Measurements from ENCODE around the gene CCDC138.

CCDC138 gene

DNA sequence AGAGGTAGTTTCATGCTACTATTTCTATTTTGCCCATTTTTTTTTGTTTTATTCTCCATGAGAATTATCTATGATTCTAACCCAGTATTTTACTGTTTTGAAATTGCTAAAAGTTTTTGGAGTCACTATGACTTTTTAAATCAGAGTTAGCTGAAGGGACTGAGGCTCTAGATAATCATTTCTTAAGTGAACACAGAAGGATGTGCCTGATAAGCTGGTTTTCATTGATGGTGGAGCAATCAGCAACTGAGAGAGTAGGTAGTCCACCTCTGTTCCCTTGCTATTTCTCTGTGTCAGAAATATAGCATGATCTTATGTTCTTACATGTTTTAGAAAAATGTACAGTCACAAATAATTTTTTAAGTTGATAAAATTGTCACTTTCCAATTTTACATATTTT, 59.4 kb downstream of the CCDC138 start:
- FAIRE-seq (no peak), DNase-seq (ENCODE audit: insufficient read length, low spot score) (no peak)
- TF ChIP-seq POLR2A (IDR thresholded peaks at IDR 0.05; ENCODE audit: low read depth, low read length), result no peak

DNA sequence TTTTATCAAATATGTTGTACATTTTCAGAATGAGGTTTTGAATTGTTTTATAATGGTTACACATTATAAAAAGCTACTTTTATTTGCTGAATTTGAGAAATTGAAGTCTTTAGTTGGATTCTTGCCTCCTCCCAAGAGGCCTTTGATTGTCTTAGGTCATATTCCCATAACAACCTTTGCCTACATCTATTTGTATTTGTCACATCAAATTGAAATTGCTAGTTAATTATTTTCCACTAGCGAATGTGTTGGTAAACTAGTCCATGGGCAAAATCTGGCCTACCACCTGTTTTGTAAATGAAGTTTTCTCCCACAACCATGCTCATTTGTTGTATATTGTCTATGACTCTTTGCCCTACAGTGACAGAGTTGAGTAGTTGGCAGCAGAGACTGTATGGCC, 60.4 kb downstream of the CCDC138 start:
- no peak for DNase-seq (ENCODE audit: insufficient read length, low spot score)

DNA sequence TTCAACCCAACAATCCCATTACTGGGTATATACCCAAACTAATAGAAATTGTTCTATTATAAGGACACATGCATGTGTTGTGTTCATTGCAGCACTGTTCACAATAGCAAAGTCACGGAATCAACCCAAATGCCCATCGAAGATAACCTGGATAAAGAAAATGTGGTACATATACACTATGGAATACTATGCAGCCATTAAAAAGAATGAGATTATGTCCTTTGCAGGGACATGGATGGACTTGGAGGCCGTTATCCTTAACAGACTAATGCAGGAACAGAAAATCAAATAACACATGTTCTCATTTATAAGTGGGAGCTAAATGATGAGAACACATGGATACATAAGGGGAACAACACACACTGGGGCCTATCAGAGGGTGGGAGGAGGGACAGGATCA, 65.8 kb downstream of the CCDC138 start:
- no peak for TF ChIP-seq POLR2A (IDR thresholded peaks at IDR 0.05; ENCODE audit: low read depth, low read length)
- FAIRE-seq (no peak), DNase-seq (ENCODE audit: insufficient read length, low spot score) (no peak)

More for the DNA sequence above, 60.4 kb downstream of the CCDC138 start:
- FAIRE-seq, result no peak
- TF ChIP-seq POLR2A (IDR thresholded peaks at IDR 0.05; ENCODE audit: low read depth, low read length), result no peak

DNA sequence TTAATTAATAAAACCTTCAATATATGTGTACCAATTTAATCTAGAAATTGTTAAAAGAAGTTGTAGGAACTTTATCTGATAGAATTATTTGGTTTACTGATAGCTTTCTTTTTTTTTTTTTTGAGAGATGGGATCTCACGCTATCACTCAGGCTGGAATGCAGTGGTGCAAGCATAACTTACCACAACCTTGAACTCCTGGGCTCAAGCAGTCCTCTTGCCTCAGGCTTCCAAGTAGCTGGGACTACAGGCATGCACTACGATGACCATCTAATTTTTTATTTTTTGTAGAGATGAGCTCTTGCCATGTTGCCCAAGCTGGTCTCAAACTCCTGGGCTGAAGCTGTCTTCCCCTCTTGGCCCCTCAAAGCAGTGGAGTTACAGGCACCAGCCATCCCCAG, 66.8 kb downstream of the CCDC138 start:
- DNase-seq (ENCODE audit: insufficient read length, low spot score) (no peak), FAIRE-seq (no peak)
- no peak for TF ChIP-seq POLR2A (IDR thresholded peaks at IDR 0.05; ENCODE audit: low read depth, low read length)

DNA sequence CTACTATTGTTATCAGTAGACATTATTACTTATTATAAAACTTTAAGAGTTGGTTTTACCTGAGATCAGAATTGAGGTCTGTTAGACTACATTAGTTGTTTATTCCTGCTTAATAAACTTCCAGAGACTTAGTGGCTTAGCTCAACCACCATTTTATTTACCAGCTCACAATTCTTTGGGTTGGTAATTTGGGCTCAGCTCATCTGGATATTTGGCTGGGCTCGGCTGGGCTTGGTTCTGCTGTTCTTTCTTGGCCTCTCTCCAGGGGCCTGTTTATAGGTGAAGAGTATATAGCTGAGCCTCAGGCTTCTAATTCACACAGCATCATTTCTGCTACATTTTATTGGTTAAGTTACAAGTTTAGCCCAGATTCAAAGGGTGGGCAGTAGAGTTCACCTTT, 67.9 kb downstream of the CCDC138 start:
- DNase-seq (ENCODE audit: insufficient read length, low spot score), result no peak
- no peak for TF ChIP-seq POLR2A (IDR thresholded peaks at IDR 0.05; ENCODE audit: low read depth, low read length)
- no peak for FAIRE-seq

DNA sequence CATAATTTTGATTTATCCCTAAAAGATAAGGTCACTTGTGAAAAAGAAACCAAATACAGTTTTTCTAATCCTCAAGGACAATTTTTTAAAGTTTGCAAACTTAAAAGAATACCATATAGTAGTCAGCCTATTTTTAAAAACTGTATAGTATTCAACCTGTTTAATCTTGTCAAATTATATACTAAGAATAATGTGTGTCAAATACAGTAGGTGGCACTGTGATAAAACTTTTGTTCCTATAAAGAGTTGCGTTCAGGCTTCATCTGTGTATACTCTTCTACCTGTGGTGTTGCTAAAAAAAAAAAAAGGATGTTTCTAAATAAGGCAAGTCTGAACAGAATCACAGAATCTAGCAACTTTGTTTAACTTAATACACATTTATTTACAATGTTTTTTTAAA, 68.6 kb downstream of the CCDC138 start:
- DNase-seq (ENCODE audit: insufficient read length, low spot score) (no peak), FAIRE-seq (no peak)
- TF ChIP-seq POLR2A (IDR thresholded peaks at IDR 0.05; ENCODE audit: low read depth, low read length), result no peak

DNA sequence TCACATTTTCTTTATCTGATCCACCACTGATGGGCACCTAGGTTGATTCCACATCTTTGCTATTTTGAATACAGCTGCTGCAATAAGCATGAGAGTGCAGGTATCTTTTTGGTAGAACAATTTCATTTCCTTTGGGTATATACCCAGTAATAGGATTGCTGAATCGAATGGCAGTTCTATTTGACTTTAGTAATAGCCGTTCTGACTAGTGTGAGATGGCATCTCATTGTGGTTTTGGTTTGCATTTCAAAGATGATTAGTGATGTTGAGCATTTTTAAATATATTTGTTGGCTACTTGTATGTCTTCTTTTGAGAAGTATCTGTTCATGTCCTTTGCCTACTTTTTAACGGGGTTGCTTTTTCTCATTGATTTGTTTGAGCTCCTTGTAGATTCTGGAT, 72.3 kb downstream of the CCDC138 start:
- TF ChIP-seq POLR2A (IDR thresholded peaks at IDR 0.05; ENCODE audit: low read depth, low read length), result no peak
- FAIRE-seq (no peak), DNase-seq (ENCODE audit: insufficient read length, low spot score) (no peak)

DNA sequence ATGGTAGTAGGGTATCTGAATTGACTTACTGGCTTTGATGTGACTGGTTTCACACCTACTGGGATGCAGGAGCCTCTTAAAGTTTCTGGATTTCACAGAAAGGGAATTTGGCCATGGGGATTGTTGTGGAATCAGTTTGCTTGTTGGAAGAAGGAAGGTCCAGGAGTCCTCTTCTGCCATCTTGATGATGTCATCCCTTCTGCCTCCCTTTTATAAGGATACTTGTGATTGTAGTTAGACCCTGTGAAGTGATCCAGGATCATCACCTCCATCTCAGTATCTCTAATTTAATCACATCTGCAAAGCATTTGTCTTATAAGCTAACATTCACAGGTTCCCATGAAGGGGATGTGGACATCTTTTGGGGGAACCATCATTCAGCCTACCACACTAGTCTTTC, 79.5 kb downstream of the CCDC138 start:
- FAIRE-seq, result no peak
- DNase-seq (ENCODE audit: insufficient read length, low spot score), result no peak
- no peak for TF ChIP-seq POLR2A (IDR thresholded peaks at IDR 0.05; ENCODE audit: low read depth, low read length)

DNA sequence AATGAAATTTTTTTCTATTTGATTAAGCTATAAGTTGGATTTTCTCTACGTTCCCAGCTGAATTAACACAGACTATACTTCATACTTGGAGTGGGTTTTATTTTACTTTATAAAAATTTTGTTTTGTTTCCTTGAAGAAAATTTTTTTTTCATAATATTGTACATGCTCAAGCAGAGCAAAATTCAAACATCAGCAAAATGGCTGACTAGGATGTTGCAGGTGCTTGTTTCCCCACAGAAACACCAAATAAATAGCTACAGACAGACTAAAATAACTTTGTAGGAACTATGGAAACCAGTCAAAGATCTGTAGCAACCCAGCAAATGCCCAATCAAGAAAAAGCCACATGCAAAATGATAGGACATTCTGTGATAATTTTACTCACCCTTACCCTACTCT, 82.3 kb downstream of the CCDC138 start:
- no peak for TF ChIP-seq POLR2A (IDR thresholded peaks at IDR 0.05; ENCODE audit: low read depth, low read length)
- DNase-seq (ENCODE audit: insufficient read length, low spot score) (no peak), FAIRE-seq (no peak)

DNA sequence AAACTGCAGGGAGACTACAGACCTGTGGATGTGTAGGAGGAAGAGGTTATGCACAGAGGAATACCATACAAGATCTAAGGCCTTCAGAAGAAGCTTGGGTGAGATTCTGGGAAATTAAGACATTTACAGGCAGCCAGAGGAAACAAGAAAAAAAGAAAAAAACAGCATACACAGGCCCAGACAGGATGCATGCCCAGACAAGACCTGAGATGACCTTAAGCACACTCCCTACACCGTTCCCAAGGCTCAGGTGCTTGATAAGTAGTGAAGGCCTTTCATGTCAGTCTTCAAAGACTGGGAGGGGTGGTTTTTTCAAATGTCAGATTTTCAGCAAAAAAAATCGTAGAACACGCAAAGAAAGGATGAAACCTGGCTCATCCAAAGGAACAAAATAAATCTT, 83.0 kb downstream of the CCDC138 start:
- DNase-seq (ENCODE audit: insufficient read length, low spot score) (no peak), FAIRE-seq (no peak)
- no peak for TF ChIP-seq POLR2A (IDR thresholded peaks at IDR 0.05; ENCODE audit: low read depth, low read length)

DNA sequence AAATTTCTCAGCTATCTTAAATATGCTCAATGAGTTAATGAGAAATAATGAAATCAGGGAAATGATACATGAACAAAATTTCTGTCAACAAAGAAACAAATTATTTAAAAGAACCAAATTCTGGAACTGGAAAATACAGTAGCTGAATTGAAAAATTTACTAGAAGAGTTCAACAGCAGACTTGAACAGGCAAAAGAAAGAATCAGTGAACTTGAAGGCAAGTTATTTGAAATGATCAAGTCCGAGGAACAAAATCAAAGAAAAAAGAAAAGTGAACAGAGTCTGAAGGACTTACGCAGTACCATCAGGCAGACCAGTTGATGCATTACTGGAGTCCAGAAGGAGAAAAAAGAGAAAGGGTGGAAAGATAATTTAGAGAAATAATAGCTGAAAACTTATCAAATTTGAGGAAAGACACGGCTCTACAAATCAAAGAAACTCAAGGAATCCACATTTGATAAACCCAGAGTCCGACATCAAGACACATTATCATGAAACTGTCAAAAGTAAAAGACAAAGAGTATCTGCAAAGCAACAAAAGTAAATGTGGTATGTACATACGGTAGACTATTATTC, 83.6 kb downstream of the CCDC138 start:
- DNase-seq (ENCODE audit: insufficient read length, low spot score) (no peak), FAIRE-seq (no peak)
- TF ChIP-seq POLR2A (IDR thresholded peaks at IDR 0.05; ENCODE audit: low read depth, low read length), result no peak

DNA sequence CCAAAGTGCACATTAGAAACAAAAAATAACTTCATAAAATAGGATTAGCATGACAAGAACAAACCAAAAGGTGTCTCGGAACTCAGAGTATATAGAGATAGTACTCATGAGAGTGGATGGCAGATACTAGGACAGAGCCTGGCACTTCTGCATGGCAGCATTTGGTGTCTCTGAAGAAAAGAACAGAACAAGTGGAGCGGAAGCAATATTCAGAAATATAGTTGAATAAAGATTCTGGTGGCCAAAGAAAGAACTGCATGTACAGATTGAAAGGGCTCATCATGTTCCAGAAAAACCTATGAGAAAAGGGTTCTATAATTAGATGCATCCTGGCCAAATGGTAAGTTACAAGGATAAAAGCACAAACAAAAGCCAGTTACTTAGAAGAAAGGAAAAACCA, 90.9 kb downstream of the CCDC138 start:
- DNase-seq (ENCODE audit: insufficient read length, low spot score) (no peak), FAIRE-seq (no peak)
- no peak for TF ChIP-seq POLR2A (IDR thresholded peaks at IDR 0.05; ENCODE audit: low read depth, low read length)

DNA sequence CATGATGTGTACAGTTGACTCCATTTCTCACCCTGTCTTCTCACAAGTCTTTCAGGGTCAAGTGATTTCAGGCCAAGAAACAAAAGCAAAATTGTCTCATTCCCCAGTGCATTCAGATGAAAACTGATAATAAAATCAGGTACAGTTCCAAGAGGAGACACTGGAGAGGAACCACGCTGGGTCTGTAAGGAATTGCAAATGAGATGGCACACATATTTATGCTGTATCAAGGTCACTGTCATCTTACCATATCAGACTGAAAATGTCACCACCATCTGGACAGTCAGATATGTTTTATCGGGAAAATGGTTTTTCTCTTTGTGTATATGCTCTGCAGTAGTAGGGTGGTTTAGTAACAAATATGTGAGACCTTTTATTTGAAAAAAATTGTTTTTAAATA, 91.7 kb downstream of the CCDC138 start:
- DNase-seq (ENCODE audit: insufficient read length, low spot score), result no peak
- no peak for FAIRE-seq
- no peak for TF ChIP-seq POLR2A (IDR thresholded peaks at IDR 0.05; ENCODE audit: low read depth, low read length)

DNA sequence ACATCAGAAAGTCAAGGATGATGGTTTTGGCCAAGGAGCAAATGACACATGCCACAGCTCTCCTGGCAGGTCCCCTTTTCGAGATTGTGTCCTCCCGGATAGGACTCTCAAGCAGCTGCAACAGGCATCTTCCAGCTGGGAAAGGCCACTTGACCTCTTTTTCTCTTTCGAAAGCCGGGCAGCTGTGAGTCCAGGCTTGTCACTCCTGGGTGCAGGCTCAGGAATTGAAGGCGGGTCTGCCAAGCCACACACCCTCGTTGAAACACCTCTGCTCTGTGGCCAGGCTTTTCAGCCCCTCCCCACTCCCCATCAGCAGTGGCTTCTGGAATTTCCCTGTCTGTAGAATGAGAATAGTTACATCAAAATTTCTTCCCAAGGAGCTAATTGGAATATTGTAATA, 98.0 kb downstream of the CCDC138 start:
- TF ChIP-seq POLR2A (IDR thresholded peaks at IDR 0.05; ENCODE audit: low read depth, low read length), result no peak
- no peak for FAIRE-seq
- DNase-seq (ENCODE audit: insufficient read length, low spot score), result no peak

DNA sequence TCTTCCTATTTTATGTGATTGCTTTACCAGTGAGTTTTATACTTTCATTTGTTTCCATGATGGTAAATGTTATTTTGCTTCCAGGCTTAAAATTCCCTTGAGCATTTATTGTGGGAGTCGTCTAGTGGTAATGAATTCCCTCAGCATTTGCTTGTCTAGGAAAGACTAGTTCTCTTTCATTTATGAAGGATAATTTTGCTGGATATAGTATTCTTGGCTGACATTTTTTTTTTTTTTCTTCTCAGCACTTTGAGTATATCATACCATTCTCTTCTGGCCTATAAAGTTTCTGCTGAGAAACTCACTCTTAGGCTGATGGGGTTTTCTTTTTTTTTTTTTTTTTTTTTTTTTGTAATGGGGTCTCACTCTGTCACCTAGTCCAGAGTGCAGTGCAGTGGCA, 103.3 kb downstream of the CCDC138 start:
- FAIRE-seq, result no peak
- TF ChIP-seq POLR2A (IDR thresholded peaks at IDR 0.05; ENCODE audit: low read depth, low read length), result no peak
- DNase-seq (ENCODE audit: insufficient read length, low spot score), result no peak

DNA sequence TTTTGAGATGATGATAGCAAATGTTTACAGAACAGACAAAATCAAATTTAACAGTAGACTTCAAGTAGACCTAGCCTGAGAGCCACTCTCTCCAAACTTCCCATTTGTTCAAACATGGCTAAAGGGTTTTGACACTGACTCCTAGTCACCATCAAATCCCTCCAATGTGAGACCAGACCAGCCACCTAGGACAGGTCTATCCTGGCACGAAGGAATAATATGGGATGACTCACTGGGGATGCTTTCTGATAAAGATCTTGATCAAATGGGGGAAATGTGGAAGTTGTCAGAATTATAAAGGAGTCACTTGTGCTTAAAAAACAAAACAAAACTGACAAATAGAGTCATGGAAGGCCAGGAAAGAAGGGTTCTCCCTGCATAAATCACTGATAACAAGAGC, 106.7 kb downstream of the CCDC138 start:
- FAIRE-seq (no peak), DNase-seq (ENCODE audit: insufficient read length, low spot score) (no peak)
- TF ChIP-seq POLR2A (IDR thresholded peaks at IDR 0.05; ENCODE audit: low read depth, low read length), result no peak

Data from H54 (cell line).